HepG2 (cell line): ENCODE results near the gene SERPINA3. TPM values are rescaled to one million over a fixed set of nuclear protein-coding genes. Genes with fewer than 3 reads are reported as not detected.

Source experiments
- AGO2 ChIP-seq: fragments of 200-400 bp; formaldehyde crosslinking; optimal IDR thresholded peaks from 2 replicates; pipeline ENCODE3; 2017; ENCODE audit warnings: mild to moderate bottlenecking, low read depth, low read length, moderate library complexity
- BORCS8-MEF2B ChIP-seq: sonication (generic); formaldehyde crosslinking; IDR thresholded peaks from 2 replicates; pipeline ENCODE4 v1.8.0; 2022; ENCODE audit warnings: mild to moderate bottlenecking, missing genetic modification reagents
- FOSL2 ChIP-seq: sonication (generic); formaldehyde crosslinking; IDR thresholded peaks from 2 replicates; pipeline ENCODE4 v1.4.0; 2020; ENCODE audit warnings: missing genetic modification reagents
- HDAC2 ChIP-seq: sonication (generic); formaldehyde crosslinking; IDR thresholded peaks from 2 replicates; pipeline ENCODE4 v1.4.0; 2020; ENCODE audit warnings: missing genetic modification reagents
- TGIF2 ChIP-seq: IDR thresholded peaks from 2 replicates; pipeline ENCODE4 v1.6.1; 2016; ENCODE audit warnings: control low read depth, missing compliant biosample characterization
- ZBTB26 ChIP-seq: IDR thresholded peaks from 2 replicates; pipeline ENCODE4 v1.6.1; 2016; ENCODE audit warnings: missing compliant biosample characterization, missing genetic modification reagents, borderline replicate concordance
- ZBTB7B ChIP-seq: sonication (generic); formaldehyde crosslinking; IDR thresholded peaks from 2 replicates; pipeline ENCODE4 v1.4.0; 2020; ENCODE audit warnings: missing genetic modification reagents
- ZNF333 ChIP-seq: sonication (generic); formaldehyde crosslinking; IDR thresholded peaks from 2 replicates; pipeline ENCODE4 v1.4.0; 2020; ENCODE audit warnings: mild to moderate bottlenecking, missing genetic modification reagents, borderline replicate concordance
- ZNF484 ChIP-seq: sonication (generic); formaldehyde crosslinking; IDR thresholded peaks from 2 replicates; pipeline ENCODE4 v1.5.1; 2020; ENCODE audit warnings: mild to moderate bottlenecking, low read depth, missing genetic modification reagents, borderline replicate concordance
- ZNF550 ChIP-seq: sonication (generic); formaldehyde crosslinking; IDR thresholded peaks from 2 replicates; pipeline ENCODE4 v1.4.0; 2020; ENCODE audit warnings: mild to moderate bottlenecking, missing genetic modification reagents, borderline replicate concordance
- ZNF569 ChIP-seq: sonication (generic); formaldehyde crosslinking; IDR thresholded peaks from 2 replicates; pipeline ENCODE4 v1.5.0; 2020; ENCODE audit warnings: mild to moderate bottlenecking, missing genetic modification reagents, moderate library complexity, borderline replicate concordance
- ZNF580 ChIP-seq: IDR thresholded peaks from 2 replicates; pipeline ENCODE4 v1.6.1; 2016; ENCODE audit warnings: low read depth, borderline replicate concordance
- ZNF614 ChIP-seq: IDR thresholded peaks from 2 replicates; pipeline ENCODE4 v1.6.1; 2018; ENCODE audit warnings: missing biosample characterization, missing genetic modification reagents, inconsistent platforms, borderline replicate concordance
- ZSCAN30 ChIP-seq: sonication (generic); formaldehyde crosslinking; IDR thresholded peaks from 2 replicates; pipeline ENCODE4 v1.5.0; 2020; ENCODE audit warnings: mild to moderate bottlenecking, missing genetic modification reagents
- polyA plus RNA-seq, 8 experiments: library from polyadenylated mRNA; depleted of rRNA in 3 of 8; stranded (reverse) in 7 of 8; unstranded in 1 of 8; fragments of >200 nt; fragmentation: Illumina TruSeq in 4 of 8; extraction: Trizol in 4 of 8; gene quantifications; 2 replicates each; pipeline versions ENCODE4 v1.2.1 to v1.2.3, GENCODE V29; 2011 to 2016; ENCODE audit warnings: low read depth in 4 of 8, missing spikeins in 1 of 8, mixed read lengths in 1 of 8; ENCODE audit not compliant: insufficient read depth in 1 of 8
- total RNA-seq, 5 experiments: library from RNA; depleted of rRNA; stranded (reverse); fragments of >200 nt; fragmentation: Illumina TruSeq; extraction: Trizol; gene quantifications; 2 replicates each; pipeline ENCODE4 v1.2.3, GENCODE V29; 2016; ENCODE audit warnings: low read depth in 1 of 5
- TF ChIP-seq, protein P1 (sequence below): sonication (generic); formaldehyde crosslinking; IDR thresholded peaks from 2 replicates; pipeline ENCODE4 v1.4.0; 2020; ENCODE audit warnings: missing genetic modification reagents
- TF ChIP-seq, protein P2 (sequence below): sonication (generic); formaldehyde crosslinking; IDR thresholded peaks from 2 replicates; pipeline ENCODE4 v1.5.1; 2020; ENCODE audit warnings: mild to moderate bottlenecking, missing genetic modification reagents, moderate library complexity

Gene SERPINA3
- total and polyA plus RNA-seq, 2 of the 13 experiments (the other 11 are each of a cell fraction or from before 2014, with no cell fraction given) = 825 to 2,200 TPM

DNA sequence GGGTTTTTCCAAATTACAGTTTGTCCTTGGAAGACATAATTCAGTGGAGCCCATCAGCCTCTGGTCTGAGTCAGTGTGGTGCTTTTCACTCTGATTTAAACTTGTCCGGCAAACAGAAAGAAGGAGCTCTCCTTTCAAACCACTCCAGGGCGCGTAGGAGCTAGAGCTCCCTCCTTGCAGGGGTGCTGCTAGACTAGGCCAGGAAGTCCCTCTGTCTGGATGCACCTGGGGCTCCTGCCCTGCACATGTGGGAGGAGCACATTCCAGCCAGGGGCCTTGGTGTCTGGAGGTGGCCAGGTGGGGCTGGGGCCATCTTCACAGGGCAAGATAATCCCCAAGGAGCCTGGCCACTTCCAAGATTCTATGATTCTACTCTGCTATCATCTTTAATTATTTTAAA lies 3.1 kb downstream of the SERPINA3 start (continued):
- TF ChIP-seq ZSCAN30 (CRISPR knock-in tag) (no peak), ZBTB26 (no peak), BORCS8-MEF2B (CRISPR knock-in tag) (no peak), ZNF614 (no peak), HDAC2 (CRISPR knock-in tag) (no peak), ZBTB7B (CRISPR knock-in tag) (no peak), ZNF550 (no peak), FOSL2 (CRISPR knock-in tag) (0 out of 2 replicates have a peak, but pooled peaks have one; percentile 2), ZNF333 (CRISPR knock-in tag) (no peak), ZNF580 (CRISPR knock-in tag) (0 out of 2 replicates have a peak, but pooled peaks have one; percentile 9), AGO2 (peak; percentile 18), TGIF2 (CRISPR knock-in tag) (no peak), ZNF569 (CRISPR knock-in tag) (no peak), ZNF484 (no peak)
- TF ChIP-seq, protein P1, sequence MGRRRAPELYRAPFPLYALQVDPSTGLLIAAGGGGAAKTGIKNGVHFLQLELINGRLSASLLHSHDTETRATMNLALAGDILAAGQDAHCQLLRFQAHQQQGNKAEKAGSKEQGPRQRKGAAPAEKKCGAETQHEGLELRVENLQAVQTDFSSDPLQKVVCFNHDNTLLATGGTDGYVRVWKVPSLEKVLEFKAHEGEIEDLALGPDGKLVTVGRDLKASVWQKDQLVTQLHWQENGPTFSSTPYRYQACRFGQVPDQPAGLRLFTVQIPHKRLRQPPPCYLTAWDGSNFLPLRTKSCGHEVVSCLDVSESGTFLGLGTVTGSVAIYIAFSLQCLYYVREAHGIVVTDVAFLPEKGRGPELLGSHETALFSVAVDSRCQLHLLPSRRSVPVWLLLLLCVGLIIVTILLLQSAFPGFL (CRISPR knock-in tag) = no peak
- TF ChIP-seq, protein P2, sequence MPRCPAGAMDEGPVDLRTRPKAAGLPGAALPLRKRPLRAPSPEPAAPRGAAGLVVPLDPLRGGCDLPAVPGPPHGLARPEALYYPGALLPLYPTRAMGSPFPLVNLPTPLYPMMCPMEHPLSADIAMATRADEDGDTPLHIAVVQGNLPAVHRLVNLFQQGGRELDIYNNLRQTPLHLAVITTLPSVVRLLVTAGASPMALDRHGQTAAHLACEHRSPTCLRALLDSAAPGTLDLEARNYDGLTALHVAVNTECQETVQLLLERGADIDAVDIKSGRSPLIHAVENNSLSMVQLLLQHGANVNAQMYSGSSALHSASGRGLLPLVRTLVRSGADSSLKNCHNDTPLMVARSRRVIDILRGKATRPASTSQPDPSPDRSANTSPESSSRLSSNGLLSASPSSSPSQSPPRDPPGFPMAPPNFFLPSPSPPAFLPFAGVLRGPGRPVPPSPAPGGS = no peak
- TF ChIP-seq, all 625 proteins: peak for 10
